DMS53 treated with DMSO at 0.1 percent for 48 hours (cell line): ENCODE measurements around the gene GLIS2.

ENCODE experiments used
- DNase-seq: peaks from one replicate; lab custom pipeline; 2025; ENCODE audit not compliant: unreplicated experiment; lab: John Stamatoyannopoulos, UW

Gene GLIS2

GRCh38 chr16:4369007-4369733 is 53.3 kb downstream of the GLIS2 start:
- no peak for DNase-seq

DNA sequence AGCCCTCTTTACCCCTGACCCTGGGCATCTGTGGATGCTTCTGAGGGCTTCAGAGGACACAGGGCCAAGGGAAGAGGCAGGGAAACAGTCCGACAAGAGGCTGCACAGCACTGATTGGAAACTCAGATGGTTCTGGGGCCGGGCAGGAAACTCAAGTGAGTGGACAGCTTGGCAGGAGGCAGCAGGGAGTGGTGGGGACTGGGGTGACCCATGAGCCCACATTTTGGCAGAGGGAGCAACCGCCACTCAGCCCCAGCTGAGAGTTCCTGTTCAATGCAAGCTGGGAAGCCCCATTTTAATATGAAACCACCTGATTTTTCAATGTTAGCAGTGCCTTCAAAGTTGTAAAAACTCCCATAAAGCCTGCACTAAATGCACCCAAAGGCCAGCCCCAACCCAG is 54.3 kb downstream of the GLIS2 start:
- no peak for DNase-seq

DNA sequence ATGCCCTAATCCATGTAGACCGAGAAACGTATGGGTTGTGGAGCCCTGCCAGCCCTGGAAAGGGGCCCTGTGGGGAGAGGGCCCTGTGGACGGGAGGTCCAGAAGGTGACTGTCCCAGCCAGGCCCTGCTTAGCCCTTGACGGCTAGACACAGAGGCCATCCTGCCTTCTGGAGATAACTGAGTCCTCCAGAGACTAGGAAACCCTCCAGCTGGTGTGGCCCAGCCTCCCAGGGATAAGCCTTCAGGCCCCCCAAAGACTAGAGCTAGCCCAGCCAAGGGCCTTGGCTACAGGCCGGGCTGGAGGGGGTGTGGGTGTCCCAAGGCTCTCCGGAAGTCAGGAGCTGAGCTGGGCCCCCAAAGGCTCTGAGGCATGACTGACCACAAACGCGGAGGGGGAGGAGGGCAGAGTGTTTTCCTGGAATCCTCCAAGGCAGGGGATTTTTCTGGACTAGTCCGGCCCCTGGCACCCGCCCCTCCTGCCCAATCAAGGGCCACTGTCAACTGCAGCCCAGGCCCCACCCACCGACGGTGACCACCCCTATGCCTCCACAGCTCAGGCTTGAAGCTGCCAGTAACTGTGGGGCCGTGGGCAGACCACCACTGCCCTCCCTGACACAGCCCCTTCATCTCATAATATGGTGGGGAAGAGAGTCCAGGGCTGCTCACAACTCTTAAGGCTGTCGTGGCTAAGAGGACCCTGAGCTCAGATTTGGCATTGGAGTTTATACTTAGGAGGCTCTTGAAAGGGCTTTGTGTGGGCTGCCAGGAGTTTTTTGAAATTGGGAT is 54.9 kb downstream of the GLIS2 start:
- no peak for DNase-seq

DNA sequence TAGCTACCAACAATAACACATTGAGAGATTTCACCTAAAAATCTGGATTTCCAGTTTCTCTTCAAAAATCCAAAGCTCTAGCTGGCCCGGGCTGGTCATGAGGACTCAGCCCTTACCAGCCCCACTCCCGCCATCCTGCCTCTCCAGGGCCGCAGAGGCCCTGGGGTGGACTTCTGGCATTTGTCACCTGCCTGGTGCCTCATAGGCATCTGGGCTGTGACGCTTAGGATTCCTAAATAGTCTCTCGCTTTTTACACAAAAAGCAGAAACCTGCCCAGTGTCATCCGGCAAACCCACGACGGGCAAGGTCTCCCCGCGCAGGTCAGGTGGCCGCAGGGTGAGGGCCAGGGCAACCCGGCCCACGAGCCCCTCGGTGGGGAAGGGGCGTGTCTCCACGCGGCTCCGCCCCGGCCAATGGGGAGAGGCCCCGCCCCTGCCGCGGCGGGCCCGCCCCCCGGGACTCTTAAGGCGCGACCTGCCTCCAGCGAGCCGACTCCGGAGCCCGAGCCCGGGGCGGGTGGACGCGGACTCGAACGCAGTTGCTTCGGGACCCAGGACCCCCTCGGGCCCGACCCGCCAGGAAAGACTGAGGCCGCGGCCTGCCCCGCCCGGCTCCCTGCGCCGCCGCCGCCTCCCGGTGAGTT is 55.6 kb downstream of the GLIS2 start, which contains the start of gene VASN:
TSS of gene VASN (plus strand) at position 492 of the 644 bp plus-strand sequence. CDS start 9,030 bp downstream, outside the sequence.
- DNase-seq = no peak

DNA sequence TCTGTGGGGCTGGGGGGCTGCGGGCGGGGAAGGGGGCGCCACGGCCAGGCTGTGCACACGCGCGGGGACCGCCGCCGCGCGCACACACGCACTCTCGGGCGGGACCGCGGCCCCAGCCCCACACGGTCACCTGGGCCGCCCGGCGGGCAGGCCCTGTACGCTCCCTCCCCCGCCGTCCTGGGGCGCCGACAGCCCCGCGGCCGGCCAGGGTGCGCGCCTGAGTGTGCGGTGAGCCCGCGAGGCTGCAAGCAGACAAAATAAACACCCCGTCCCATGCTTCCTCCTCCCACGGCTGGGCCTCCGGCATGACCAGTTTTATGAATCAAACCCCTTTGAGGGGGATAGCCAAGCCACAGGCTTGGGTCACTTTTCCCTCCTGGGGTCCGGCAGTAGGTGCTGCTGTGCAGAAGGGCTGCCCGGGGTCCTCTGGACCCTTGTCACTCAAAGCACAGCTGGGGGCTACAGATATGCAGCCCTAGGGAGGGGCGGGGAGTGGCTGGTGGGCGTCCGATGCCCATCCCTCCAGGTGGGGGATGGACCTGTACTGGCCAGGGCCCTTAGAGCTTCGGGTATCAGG is 56.2 kb downstream of the GLIS2 start:
- DNase-seq = no peak

- peak; percentile 46 for DNase-seq
These were observed 56.9 kb downstream of the GLIS2 start for GRCh38 chr16:4372578-4373355.

DNA sequence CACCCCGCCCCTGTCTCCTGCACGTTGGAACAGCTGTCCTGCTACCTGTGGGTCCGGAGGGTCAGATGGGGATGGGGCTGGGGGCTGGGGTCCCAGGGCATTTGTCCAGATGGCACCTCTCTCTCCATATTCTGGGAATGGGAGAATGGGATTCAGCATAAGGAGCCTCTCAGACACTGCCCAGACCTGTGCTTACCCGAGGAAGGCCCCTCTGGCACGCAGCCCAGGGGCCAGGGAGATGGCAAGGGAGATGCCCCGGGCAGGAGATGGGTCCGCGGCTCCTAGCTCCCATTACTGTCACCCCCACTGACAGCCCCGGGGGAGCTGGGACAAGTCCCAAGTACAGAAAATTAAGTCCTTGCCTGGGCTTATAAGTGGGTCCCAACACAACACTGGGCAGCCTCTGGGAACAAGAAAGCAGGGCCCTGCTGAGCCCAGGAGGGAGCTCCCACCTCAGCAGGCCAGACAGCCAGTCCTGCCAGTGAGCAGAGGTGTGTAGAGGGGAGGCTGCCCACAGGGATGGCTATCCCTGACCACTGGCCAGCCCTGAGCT is 57.6 kb downstream of the GLIS2 start:
- no peak for DNase-seq

GRCh38 chr16:4373909-4374742 is 58.3 kb downstream of the GLIS2 start:
- DNase-seq = no peak

GRCh38 chr16:4375717-4376116 is 59.9 kb downstream of the GLIS2 start:
- DNase-seq = no peak

GRCh38 chr16:4376126-4376892 is 60.4 kb downstream of the GLIS2 start:
- DNase-seq = no peak

- DNase-seq = no peak
These were observed 61.2 kb downstream of the GLIS2 start for GRCh38 chr16:4376893-4377572.

- no peak for DNase-seq
These were observed 61.8 kb downstream of the GLIS2 start for GRCh38 chr16:4377573-4378154.

GRCh38 chr16:4378161-4378666 is 62.3 kb downstream of the GLIS2 start:
- no peak for DNase-seq

GRCh38 chr16:4378999-4379690 is 63.3 kb downstream of the GLIS2 start:
- DNase-seq = no peak

GRCh38 chr16:4380119-4381063 is 64.5 kb downstream of the GLIS2 start:
- no peak for DNase-seq
